PC-3 (cell line): ENCODE measurements around the gene BRPF1. TPM values are rescaled to one million over a fixed set of nuclear protein-coding genes. Genes with fewer than 3 reads are reported as not detected.

Experiments
- ATAC-seq: fragments of 200-7000 bp; cut with Tn5 transposase; 2 replicates; pipeline ENCODE4 v1.9.1; 2020; ENCODE audit warnings: mild to moderate bottlenecking, moderate library complexity
- BruUV-seq: library from RNA; stranded (reverse); fragments of 400-500 nt; replicated peaks from 2 replicates; lab custom pipeline; 2021; lab: Mats Ljungman, UMichigan
- CTCF ChIA-PET: fragments of 300-600 bp; sonication (Branson Sonifier 250); formaldehyde crosslinking; loops from one replicate; lab custom pipeline; 2022; ENCODE audit warnings: antibody characterized with exemption; lab: Charles Lee
- POLR2A ChIA-PET: fragments of 300-600 bp; sonication (Branson Sonifier 250); formaldehyde crosslinking; loops from one replicate; lab custom pipeline; 2022; ENCODE audit warnings: antibody characterized with exemption; ENCODE audit not compliant: unreplicated experiment; lab: Charles Lee
- DNase-seq: peaks from one replicate; pipeline ENCODE4 v3.0.0-alpha.2; 2015
- H2AFZ ChIP-seq: fragments of 300-600 bp; sonication (generic); 2 replicates; pipeline ENCODE4 v1.6.0; 2016; ENCODE audit warnings: antibody characterized with exemption, low read length
- H3F3A ChIP-seq: fragments of 300-600 bp; sonication (generic); one replicate; pipeline ENCODE4 v1.6.0; 2017; ENCODE audit warnings: antibody characterized with exemption, low read length, control low read depth, mild to moderate bottlenecking; ENCODE audit not compliant: unreplicated experiment
- H3K27ac ChIP-seq: fragments of 300-600 bp; sonication (generic); 2 replicates; pipeline ENCODE4 v1.5.1; 2016; ENCODE audit warnings: mild to moderate bottlenecking, low read length
- H3K27me3 ChIP-seq: fragments of 300-600 bp; sonication (generic); 2 replicates; pipeline ENCODE4 v1.6.1; 2016; ENCODE audit warnings: low read length, mixed read lengths
- H3K36me3 ChIP-seq: fragments of 300-600 bp; sonication (generic); 2 replicates; pipeline ENCODE4 v1.6.1; 2016; ENCODE audit warnings: low read depth, mixed run types, low read length, mixed read lengths
- H3K4me1 ChIP-seq: fragments of 300-600 bp; sonication (generic); 2 replicates; pipeline ENCODE4 v1.5.1; 2016; ENCODE audit warnings: low read length; ENCODE audit not compliant: insufficient read depth
- H3K4me2 ChIP-seq: fragments of 300-600 bp; sonication (generic); 2 replicates; pipeline ENCODE4 v1.6.0; 2016; ENCODE audit warnings: low read length
- H3K4me3 ChIP-seq: fragments of 300-600 bp; sonication (generic); 2 replicates; pipeline ENCODE4 v1.5.1; 2016; ENCODE audit warnings: mild to moderate bottlenecking, low read length, mixed read lengths
- H3K79me2 ChIP-seq: fragments of 300-600 bp; sonication (generic); 2 replicates; pipeline ENCODE4 v1.6.1; 2017; ENCODE audit warnings: low read length, mixed read lengths
- H3K9ac ChIP-seq: fragments of 300-600 bp; sonication (generic); 2 replicates; pipeline ENCODE4 v1.6.0; 2016; ENCODE audit warnings: mild to moderate bottlenecking, low read length
- H3K9me2 ChIP-seq: fragments of 300-600 bp; sonication (generic); replicated peaks from 2 replicates; pipeline ENCODE4 v1.6.1; 2016; ENCODE audit warnings: mixed run types, low read length, mixed read lengths
- H3K9me3 ChIP-seq: fragments of 300-600 bp; sonication (generic); 2 replicates; pipeline ENCODE4 v1.6.1; 2016; ENCODE audit warnings: low read length, mixed read lengths
- H4K20me1 ChIP-seq: fragments of 300-600 bp; sonication (generic); 2 replicates; pipeline ENCODE4 v1.6.1; 2016; ENCODE audit warnings: low read length, mixed read lengths
- CTCF ChIP-seq: fragments of 300-600 bp; sonication (generic); conservative IDR thresholded peaks from 2 replicates; pipeline ENCODE4 v1.5.1; 2017; ENCODE audit warnings: antibody characterized with exemption, low read depth, mild to moderate bottlenecking, low read length
- EZH2 ChIP-seq: fragments of 300-600 bp; sonication (generic); IDR thresholded peaks from one replicate; pipeline ENCODE4 v1.6.1; 2017; ENCODE audit warnings: antibody characterized with exemption, mild to moderate bottlenecking, low read length; ENCODE audit not compliant: unreplicated experiment
- EZH2phosphoT487 ChIP-seq: fragments of 300-600 bp; sonication (generic); IDR thresholded peaks from 2 replicates; pipeline ENCODE4 v1.6.1; 2018; ENCODE audit warnings: mild to moderate bottlenecking, antibody characterized with exemption, low read length, borderline replicate concordance
- intact Hi-C: fragments of 100-400 bp; cut with micrococcal nuclease; formaldehyde crosslinking; loops from 2 replicates; pipeline ENCODE4 v1.9.0; 2023
- total RNA-seq: library from RNA; depleted of rRNA; stranded (reverse); fragments of >200 nt; gene quantifications from 2 replicates; pipeline ENCODE4 v1.2.3, GENCODE V29; 2014

The BRPF1 gene
- total RNA-seq, 1 experiment from 2014 or later: 27.0 TPM

GRCh38 chr3:9721015-9721699 lies 10.4 kb upstream of the BRPF1 start:
- no peaks in the 10 kb centered on the region for H3K36me3 ChIP-seq
- no peaks in the 10 kb centered on the region for H3K79me2 ChIP-seq
- ChIA-PET POLR2A (no interaction called here), CTCF (interaction anchor here (1.0 kb wide), 1 partner anchor 53 kb away, joined by 3 read pairs; no protein-coding TSS in a partner anchor)
- no peaks in the 10 kb centered on the region for H3K9me2 ChIP-seq
- H3K9me3 ChIP-seq: no peaks in the 10 kb centered on the region
- no peaks in the 10 kb centered on the region for H3K27me3 ChIP-seq
- no TSS peak for BruUV-seq
- ATAC-seq (peak; percentile 38; the same call in 1 of the 2 replicates), DNase-seq (no peak)
- H2AFZ ChIP-seq: no peak overlapping the region
- H3K27ac ChIP-seq: no peak overlapping the region
- TF ChIP-seq EZH2: no peak
- intact Hi-C loops: no loop called here
- no peaks in the 10 kb centered on the region for H3F3A ChIP-seq
- peaks cover 1% of the 10 kb centered on the region for H3K4me1 ChIP-seq
- H3K9ac ChIP-seq: no peak overlapping the region
- H3K4me2 ChIP-seq: no peak overlapping the region
- no peaks in the 10 kb centered on the region for H4K20me1 ChIP-seq
- no peak overlapping the region for H3K4me3 ChIP-seq

GRCh38 chr3:9721700-9722060 lies 9.9 kb upstream of the BRPF1 start:
- ChIA-PET POLR2A (no interaction called here), CTCF (no interaction called here)
- Histone ChIP-seq H3K4me3 (no peak overlapping the region), H4K20me1 (no peaks in the 10 kb centered on the region), H3K9me3 (no peaks in the 10 kb centered on the region), H3K9ac (no peak overlapping the region), H2AFZ (no peak overlapping the region), H3K27ac (no peak overlapping the region), H3K4me1 (no peaks in the 10 kb centered on the region), H3K9me2 (no peaks in the 10 kb centered on the region), H3F3A (no peaks in the 10 kb centered on the region), H3K36me3 (no peaks in the 10 kb centered on the region), H3K27me3 (no peaks in the 10 kb centered on the region), H3K4me2 (no peak overlapping the region), H3K79me2 (no peaks in the 10 kb centered on the region)
- intact Hi-C loops: no loop called here
- ATAC-seq (no peak), DNase-seq (no peak)
- TF ChIP-seq EZH2 (no peak), EZH2phosphoT487 (no peak), CTCF (no peak)
- BruUV-seq: no TSS peak

GRCh38 chr3:9725775-9726515 lies 5.6 kb upstream of the BRPF1 start:
- DNase-seq (no peak), ATAC-seq (no peak)
- Histone ChIP-seq H2AFZ (no peak overlapping the region), H3K79me2 (no peaks in the 10 kb centered on the region), H3K9me3 (no peaks in the 10 kb centered on the region), H3K4me1 (peaks cover 12% of the 10 kb centered on the region), H3K27ac (no peak overlapping the region), H3K9me2 (no peaks in the 10 kb centered on the region), H3K4me3 (no peak overlapping the region), H3K9ac (no peak overlapping the region), H4K20me1 (no peaks in the 10 kb centered on the region), H3K36me3 (no peaks in the 10 kb centered on the region), H3K4me2 (no peak overlapping the region), H3F3A (no peaks in the 10 kb centered on the region), H3K27me3 (no peaks in the 10 kb centered on the region)
- ChIA-PET POLR2A (no interaction called here), CTCF (no interaction called here)
- intact Hi-C loops: no loop called here
- TF ChIP-seq CTCF (no peak), EZH2phosphoT487 (no peak), EZH2 (no peak)
- BruUV-seq: no TSS peak
